NCI-H1436 (cell line): ENCODE results near the gene SLC9C2.

Experiments
- DNase-seq: peaks from one replicate; lab custom pipeline; 2025; lab: John Stamatoyannopoulos, UW

Gene SLC9C2

DNA sequence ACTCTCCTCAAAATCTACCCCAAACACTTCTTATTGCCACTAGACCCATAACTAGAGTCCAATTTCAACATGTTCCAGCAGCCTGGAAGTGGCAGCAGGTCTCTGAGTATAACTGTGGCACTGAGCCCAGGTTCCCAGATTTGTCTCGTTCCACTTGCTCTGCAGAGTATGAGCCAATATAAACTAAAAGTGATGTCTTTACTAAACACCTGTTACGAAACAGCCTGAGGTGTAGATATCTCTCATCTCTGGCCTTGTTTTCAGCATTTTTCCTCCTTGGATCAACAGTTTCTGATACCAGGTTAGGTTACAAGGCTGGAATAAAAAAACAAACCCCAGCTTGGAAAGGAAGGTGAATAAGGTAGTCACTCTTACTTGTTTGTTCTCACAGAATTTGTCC is 150.9 kb downstream of the SLC9C2 start:
- DNase-seq = no peak
